Measurements from ENCODE around the gene PRKACG. TPM values are rescaled to one million over a fixed set of nuclear protein-coding genes. Genes with fewer than 3 reads are reported as not detected.

PRKACG gene
- total RNA-seq, 6 donors from 2014 or later: not detected

GRCh38 chr9:69036309-69036708 is 22.4 kb upstream of the PRKACG start:
- H3K4me3 ChIP-seq: peak overlapping the region; percentile 22 to 93 (median 69)
- peaks cover 3 to 14% (median 10%) of the 10 kb centered on the region in 4 donors for H3K4me1 ChIP-seq
- DNase-seq: no peak

GRCh38 chr9:69035438-69036308 is 21.8 kb upstream of the PRKACG start, which contains the start of gene FXN:
FXN (plus strand) TSS chr9:69035752; CDS start chr9:69035783, 31 bp downstream.
- H3K9me3 ChIP-seq: no peaks in the 10 kb centered on the region
- no peaks in the 10 kb centered on the region for H3K36me3 ChIP-seq
- peak within 1 kb of the TSS; percentile 70 to 88 (median 84) for H3K27ac ChIP-seq
- H3K4me1 ChIP-seq: peaks cover 3 to 14% (median 10%) of the 10 kb centered on the region in 4 donors
- 1 to 2% methylated on average over 11 to 23 of the region's 75 CpGs for WGBS, 2 donors
- no peaks in the 10 kb centered on the region for H3K27me3 ChIP-seq
- peak within 1 kb of the TSS; percentile 22 to 93 (median 69) for H3K4me3 ChIP-seq
- TF ChIP-seq EP300 (IDR thresholded peaks at IDR 0.05): no peak
- no peak for TF ChIP-seq POLR2AphosphoS5 (IDR thresholded peaks at IDR 0.05)
- peak in 2 of 4 donors; percentile 52 to 60 for TF ChIP-seq POLR2A (IDR thresholded peaks at IDR 0.05)
- peak; percentile 96 to 98 (median 98) for TF ChIP-seq CTCF (IDR thresholded peaks at IDR 0.05)
- peak; percentile 93 to 98 for ATAC-seq (ENCODE audit: low FRiP score in 2 of 2)
- DNase-seq: peak; percentile 88 to 97

More at GRCh38 chr9:69036309-69036708, 22.4 kb upstream of the PRKACG start:
- TF ChIP-seq POLR2A (IDR thresholded peaks at IDR 0.05) (no peak), POLR2AphosphoS5 (IDR thresholded peaks at IDR 0.05) (no peak), EP300 (IDR thresholded peaks at IDR 0.05) (no peak), CTCF (IDR thresholded peaks at IDR 0.05) (no peak)
- H3K27ac ChIP-seq: peak overlapping the region; percentile 70 to 88 (median 84)
- H3K27me3 ChIP-seq: no peaks in the 10 kb centered on the region
- ATAC-seq (ENCODE audit: low FRiP score in 2 of 2): peak in 1 of 2 donors; percentile 28
- 4 to 7% methylated on average over 14 of the region's 14 CpGs for WGBS, 2 donors
- H3K36me3 ChIP-seq: no peaks in the 10 kb centered on the region
- no peaks in the 10 kb centered on the region for H3K9me3 ChIP-seq

GRCh38 chr9:69034071-69034470 is 20.2 kb upstream of the PRKACG start:
- ATAC-seq (ENCODE audit: low FRiP score in 2 of 2): no peak

GRCh38 chr9:69030851-69031645 is 17.1 kb upstream of the PRKACG start:
- DNase-seq (no peak), ATAC-seq (ENCODE audit: low FRiP score in 2 of 2) (no peak)
- no peaks in the 10 kb centered on the region for H3K27me3 ChIP-seq
- H3K36me3 ChIP-seq: no peaks in the 10 kb centered on the region
- no peak for TF ChIP-seq POLR2A (IDR thresholded peaks at IDR 0.05)
- TF ChIP-seq CTCF (IDR thresholded peaks at IDR 0.05): no peak
- TF ChIP-seq POLR2AphosphoS5 (IDR thresholded peaks at IDR 0.05): no peak
- TF ChIP-seq EP300 (IDR thresholded peaks at IDR 0.05): no peak
- H3K4me1 ChIP-seq: peaks cover 0 to 7% (median 4%) of the 10 kb centered on the region in 4 donors
- no peak overlapping the region for H3K4me3 ChIP-seq
- 73 to 85% methylated on average over 1 of the region's 1 CpG for WGBS, 2 donors
- peaks cover 0 to 3% (median 0%) of the 10 kb centered on the region in 4 donors for H3K9me3 ChIP-seq
- H3K27ac ChIP-seq: no peak overlapping the region

More at GRCh38 chr9:69034071-69034470, 20.2 kb upstream of the PRKACG start:
- Histone ChIP-seq H3K4me3 (no peak overlapping the region), H3K4me1 (peaks cover 3 to 14% (median 10%) of the 10 kb centered on the region in 4 donors), H3K27ac (no peak overlapping the region), H3K36me3 (no peaks in the 10 kb centered on the region), H3K27me3 (no peaks in the 10 kb centered on the region), H3K9me3 (peaks cover 0 to 3% (median 0%) of the 10 kb centered on the region in 4 donors)
- WGBS, 2 donors: 47 to 48% methylated on average over 2 of the region's 2 CpGs
- no peak for TF ChIP-seq CTCF (IDR thresholded peaks at IDR 0.05)
- no peak for TF ChIP-seq POLR2AphosphoS5 (IDR thresholded peaks at IDR 0.05)
- no peak for TF ChIP-seq EP300 (IDR thresholded peaks at IDR 0.05)
- DNase-seq: no peak
